GM20431 (cell line): ENCODE results near the gene ZNF214.

Experiments
- in situ Hi-C: fragments of 300-500 bp; cut with MseI, MboI; formaldehyde crosslinking; loops from one replicate; pipeline ENCODE4 v1.15.0; 2020; ENCODE audit warnings: low sequenced_read_pairs; ENCODE audit not compliant: unreplicated experiment

Gene ZNF214

DNA sequence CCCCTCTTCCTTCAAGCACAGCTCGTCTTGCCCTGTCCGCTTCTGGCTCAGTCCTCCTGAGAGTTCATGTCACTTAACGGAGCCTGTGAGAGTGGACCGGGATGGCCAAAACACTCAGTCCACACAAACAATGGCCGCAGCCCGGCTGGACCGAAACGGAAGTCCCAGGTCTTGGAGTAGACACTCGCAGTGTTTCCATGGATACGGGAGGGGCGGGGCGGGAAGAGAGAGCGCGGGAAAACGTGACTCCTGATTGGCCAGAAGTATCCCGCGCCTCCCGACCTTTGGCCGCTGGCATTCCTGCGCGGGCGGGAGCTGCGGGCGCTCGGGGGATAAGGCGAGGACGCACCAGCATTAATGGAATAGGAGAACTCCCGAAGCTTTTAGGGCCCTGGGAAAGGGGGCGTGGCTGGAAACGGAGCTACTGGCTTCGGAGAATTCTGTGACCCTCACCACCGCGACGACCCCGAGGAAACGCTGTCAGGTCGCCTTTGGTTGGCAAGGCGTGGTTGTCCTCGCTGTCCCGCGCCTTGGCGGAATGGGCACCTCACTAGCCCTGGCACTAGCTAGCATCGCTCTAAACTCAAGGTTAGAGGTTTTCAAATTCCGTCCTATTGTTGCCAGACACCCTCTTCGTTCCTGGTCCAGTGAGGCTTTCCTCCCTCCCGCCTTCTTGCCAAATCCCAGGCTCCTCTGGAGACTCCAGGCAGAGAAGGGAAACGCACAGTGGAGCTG is at the start of gene ZNF214, which contains the start of gene NLRP14:
ZNF214 (minus strand) TSS at position 164 of the 735 bp plus-strand sequence. CDS start 17,511 bp downstream, outside the sequence.
NLRP14 (plus strand) TSS at position 297 of the 735 bp plus-strand sequence. CDS start 18,108 bp downstream, outside the sequence.
- in situ Hi-C loops: no loop called here

GRCh38 chr11:7062534-7062933 is 42.4 kb upstream of the ZNF214 start:
- in situ Hi-C loops: no loop called here

DNA sequence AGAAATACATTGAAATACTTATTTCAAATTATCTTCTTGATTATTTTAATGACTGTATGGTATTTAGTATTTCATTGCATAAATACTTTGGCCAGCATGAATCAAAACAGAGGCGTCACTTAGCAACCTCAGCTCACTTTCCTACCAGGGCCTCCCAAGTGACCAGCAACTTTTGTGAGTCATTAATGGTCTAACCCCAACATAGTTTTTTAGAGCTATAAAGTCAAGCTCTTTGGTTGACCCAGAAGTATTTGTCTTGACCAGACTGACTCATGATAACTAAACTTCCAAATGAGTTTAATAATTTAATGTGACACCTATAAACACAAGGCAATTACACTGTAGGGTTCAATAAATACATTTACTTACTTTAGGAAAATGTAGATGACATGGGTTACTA is 40.7 kb upstream of the ZNF214 start:
- in situ Hi-C loops: no loop called here

- in situ Hi-C loops: no loop called here
These were observed 37.5 kb upstream of the ZNF214 start for GRCh38 chr11:7057641-7058040.

GRCh38 chr11:7056828-7057513 is 36.8 kb upstream of the ZNF214 start:
- in situ Hi-C loops: no loop called here

DNA sequence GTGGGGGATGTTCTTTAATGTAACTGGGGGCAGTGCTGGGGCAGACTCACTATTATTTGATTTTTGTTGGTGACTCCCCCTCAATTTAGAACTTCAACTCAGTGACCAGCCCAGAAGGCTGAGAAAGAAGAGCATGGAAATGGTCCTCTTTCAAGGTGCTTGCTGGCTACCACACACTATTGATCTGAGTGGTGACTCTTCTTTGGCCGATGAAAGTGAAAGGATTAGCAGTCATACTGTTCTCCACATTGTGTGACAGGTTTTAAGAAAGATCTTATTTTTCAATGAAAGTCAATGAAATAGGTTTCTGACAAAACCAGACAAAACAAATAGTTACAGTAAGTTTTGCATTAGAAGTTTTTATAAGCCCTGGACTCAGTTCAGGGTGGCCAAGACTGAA is 30.0 kb upstream of the ZNF214 start:
- in situ Hi-C loops: no loop called here

- in situ Hi-C loops: no loop called here
These were observed 26.5 kb upstream of the ZNF214 start for GRCh38 chr11:7046474-7047175.

DNA sequence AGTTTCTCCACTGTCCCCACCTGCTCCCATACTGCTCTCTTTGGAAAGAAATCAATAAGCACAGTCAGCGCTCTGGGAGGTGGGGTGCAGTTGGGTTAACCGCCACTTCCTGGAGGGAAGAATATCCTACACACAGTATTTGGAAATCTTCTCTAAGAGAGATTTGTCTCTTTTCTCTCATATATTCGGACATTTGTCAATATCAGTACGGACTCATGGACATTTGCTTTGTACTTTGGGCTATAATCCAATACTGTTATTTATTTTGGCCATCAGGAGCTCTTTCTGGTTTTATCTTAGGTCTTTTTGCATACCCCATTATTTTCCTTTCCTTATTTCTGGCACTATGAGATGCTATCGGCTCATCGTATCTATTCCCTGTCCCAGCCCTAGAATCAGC is 13.9 kb upstream of the ZNF214 start:
- in situ Hi-C loops: no loop called here

DNA sequence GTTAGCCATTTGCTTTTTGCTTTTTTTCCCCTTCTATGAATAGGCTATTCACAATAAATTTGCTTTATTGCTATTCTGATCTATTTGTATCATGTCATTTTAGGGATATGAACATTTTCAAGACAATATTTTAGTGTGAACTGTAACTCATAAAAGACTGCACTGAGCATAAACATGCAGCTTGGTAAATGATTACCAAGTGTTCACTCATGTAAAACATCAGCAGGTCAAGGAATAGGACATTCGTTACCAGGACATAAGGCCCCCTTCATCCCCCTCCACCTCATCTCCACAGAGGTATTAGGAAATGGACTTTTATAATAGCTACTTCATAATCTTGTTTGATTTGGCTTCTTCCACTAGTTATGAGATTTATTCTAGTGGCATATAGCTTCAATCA is 12.5 kb upstream of the ZNF214 start:
- in situ Hi-C loops: no loop called here

DNA sequence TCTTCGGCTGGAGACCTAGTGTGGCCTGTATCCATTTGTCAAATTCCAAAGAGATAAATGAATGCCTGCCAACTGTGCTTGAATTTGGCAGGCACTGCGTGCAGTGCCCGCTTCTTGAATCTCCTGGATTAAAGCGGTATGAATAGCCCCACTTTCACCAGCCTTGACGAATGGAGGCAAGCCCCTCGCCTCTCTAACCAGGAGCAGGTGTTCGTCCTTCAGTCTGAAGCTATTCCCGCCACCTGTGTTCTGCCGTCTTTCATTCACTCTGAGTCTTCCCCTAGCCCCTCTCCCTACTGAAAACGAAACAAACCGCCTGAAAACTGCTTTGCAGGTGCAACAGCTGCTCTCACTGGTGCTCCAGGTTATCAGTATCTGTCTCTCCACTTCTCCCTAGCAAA is 11.3 kb upstream of the ZNF214 start:
- in situ Hi-C loops: no loop called here

- in situ Hi-C loops: no loop called here
These were observed 10.7 kb upstream of the ZNF214 start for GRCh38 chr11:7030836-7031235.

DNA sequence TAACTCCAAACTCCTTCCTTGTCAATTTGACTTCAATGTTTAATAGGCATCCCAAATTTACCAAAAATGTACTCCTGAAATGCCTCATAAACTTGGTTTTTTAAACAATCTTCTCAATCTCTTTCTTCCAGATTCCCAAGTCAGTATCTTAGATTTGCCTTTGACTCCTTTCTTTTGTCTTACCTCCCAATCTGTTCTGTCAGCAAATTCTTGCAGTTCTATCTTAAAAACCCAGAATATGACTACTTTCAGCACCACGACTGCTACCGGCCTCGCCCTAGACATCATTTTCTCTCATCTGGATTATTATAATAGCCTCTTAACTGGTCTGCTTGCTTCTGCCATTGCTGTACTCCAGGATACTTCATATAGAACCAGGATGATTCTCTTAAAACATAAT is 8.0 kb upstream of the ZNF214 start:
- in situ Hi-C loops: no loop called here

DNA sequence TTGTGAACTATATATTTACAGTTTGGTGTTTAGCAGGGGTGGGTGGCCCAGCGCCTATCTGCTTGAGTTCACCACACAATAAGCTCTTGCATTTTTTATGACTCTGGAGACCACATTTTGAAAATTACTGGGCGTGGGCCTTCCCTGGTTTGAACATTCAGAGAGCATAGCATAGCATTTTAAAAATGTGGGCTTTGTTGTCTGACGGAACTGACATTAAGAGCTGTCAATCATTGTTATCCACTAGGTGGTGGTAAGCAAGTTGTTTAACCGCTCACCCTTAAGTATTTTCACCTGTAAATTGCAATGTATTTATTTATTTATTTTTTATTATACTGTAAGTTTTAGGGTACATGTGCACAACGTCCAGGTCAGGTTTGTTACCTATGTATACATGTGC is 1.2 kb upstream of the ZNF214 start:
- in situ Hi-C loops: no loop called here

- in situ Hi-C loops: no loop called here
These were observed 505 bp downstream of the ZNF214 start for GRCh38 chr11:7019500-7020182.

- in situ Hi-C loops: no loop called here
These were observed 4.1 kb downstream of the ZNF214 start for GRCh38 chr11:7016011-7016410.

- in situ Hi-C loops: no loop called here
These were observed 6.0 kb downstream of the ZNF214 start for GRCh38 chr11:7014118-7014517.

GRCh38 chr11:7004482-7004881 is 15.7 kb downstream of the ZNF214 start:
- in situ Hi-C loops: no loop called here

GRCh38 chr11:6995703-6996102 is 24.4 kb downstream of the ZNF214 start:
- in situ Hi-C loops: no loop called here

DNA sequence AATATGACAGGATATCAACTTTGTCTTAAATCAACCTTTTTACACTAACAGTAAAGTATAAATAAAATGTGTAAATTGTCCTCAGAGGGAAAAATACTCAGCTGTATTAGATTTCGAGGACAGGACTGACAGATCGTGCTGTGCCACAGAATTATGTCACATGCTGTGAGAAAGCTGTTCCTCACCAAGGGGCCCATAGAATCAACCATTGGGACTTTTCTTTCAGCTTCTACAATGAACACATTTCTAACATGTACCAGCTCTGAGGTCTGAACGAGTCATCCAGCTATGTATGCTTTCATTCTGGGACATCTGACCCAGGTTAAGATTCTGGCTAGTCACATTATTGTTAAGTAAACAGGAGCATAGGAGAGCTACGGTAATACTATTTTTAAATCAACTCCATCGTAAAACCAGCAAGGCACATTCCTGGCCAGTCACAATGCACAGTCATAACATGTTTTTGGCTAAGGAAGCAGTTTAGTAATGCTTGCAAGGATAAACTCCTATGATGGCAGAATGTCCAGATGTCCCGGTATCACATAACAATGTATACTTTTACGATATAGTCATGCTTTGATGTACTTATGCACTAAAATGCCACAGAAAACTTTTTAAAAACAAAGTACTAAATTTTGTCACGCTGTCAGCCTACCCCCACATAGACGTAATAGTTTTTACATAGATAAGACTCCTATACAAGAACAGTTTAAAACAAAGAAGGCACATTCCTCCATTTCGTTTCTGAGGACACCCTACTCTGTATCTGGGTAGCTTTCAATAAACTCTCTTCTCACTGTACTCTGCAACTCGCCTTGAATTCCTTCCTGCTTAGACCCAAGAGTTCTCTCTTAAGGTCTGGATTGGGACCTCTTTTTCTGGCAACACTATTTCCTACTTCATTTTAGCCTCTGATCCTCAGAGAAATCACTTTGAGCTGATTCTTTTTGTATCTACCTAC is 27.4 kb downstream of the ZNF214 start:
- in situ Hi-C loops: no loop called here
